GM23338 (cell line): Measurements from ENCODE around the gene TXNL4A. TPM values are rescaled to one million over a fixed set of nuclear protein-coding genes. Genes with fewer than 3 reads are reported as not detected.

Experiments
- ATAC-seq: fragments of 200-7000 bp; cut with Tn5 transposase; 3 replicates; pipeline ENCODE4 v1.9.1; 2020
- DNase-seq: peaks from one replicate; pipeline ENCODE4 v3.0.0-alpha.2; 2015; ENCODE audit warnings: low spot score
- H2AFZ ChIP-seq: fragments of 200-600 bp; sonication (generic); 2 replicates; pipeline ENCODE4 v1.8.0; 2016; ENCODE audit warnings: antibody characterized with exemption, mild to moderate bottlenecking, moderate library complexity
- H3F3A ChIP-seq: fragments of 200-600 bp; sonication (generic); replicated peaks from 2 replicates; pipeline ENCODE4 v1.8.0; 2017; ENCODE audit warnings: antibody characterized with exemption, mixed run types, low read depth
- H3K27ac ChIP-seq: fragments of 200-600 bp; sonication (generic); 2 replicates; pipeline ENCODE4 v1.6.1; 2016; ENCODE audit warnings: low read depth
- H3K27me3 ChIP-seq: fragments of 200-600 bp; sonication (generic); 2 replicates; pipeline ENCODE4 v1.8.0; 2016; ENCODE audit warnings: mild to moderate bottlenecking, mixed run types, moderate library complexity; ENCODE audit not compliant: insufficient read depth
- H3K36me3 ChIP-seq: fragments of 200-600 bp; sonication (generic); 2 replicates; pipeline ENCODE4 v1.8.0; 2016; ENCODE audit warnings: mild to moderate bottlenecking; ENCODE audit not compliant: insufficient read depth
- H3K4me1 ChIP-seq: fragments of 200-600 bp; sonication (generic); 2 replicates; pipeline ENCODE4 v1.8.0; 2016; ENCODE audit warnings: mild to moderate bottlenecking, moderate library complexity; ENCODE audit not compliant: insufficient read depth
- H3K4me2 ChIP-seq: fragments of 200-600 bp; sonication (generic); 2 replicates; pipeline ENCODE4 v1.7.1; 2017; ENCODE audit warnings: mixed run types
- H3K4me3 ChIP-seq: fragments of 200-600 bp; sonication (generic); 2 replicates; pipeline ENCODE4 v1.6.1; 2016; ENCODE audit warnings: mixed run types
- H3K79me2 ChIP-seq: fragments of 200-600 bp; sonication (generic); replicated peaks from 2 replicates; pipeline ENCODE4 v1.8.0; 2017; ENCODE audit warnings: mild to moderate bottlenecking; ENCODE audit not compliant: insufficient read depth
- H3K9me2 ChIP-seq: fragments of 200-600 bp; sonication (generic); 2 replicates; pipeline ENCODE4 v1.8.0; 2017; ENCODE audit not compliant: insufficient read depth
- H4K20me1 ChIP-seq: fragments of 200-600 bp; sonication (generic); replicated peaks from 2 replicates; pipeline ENCODE4 v1.8.0; 2017; ENCODE audit warnings: mild to moderate bottlenecking; ENCODE audit not compliant: insufficient read depth
- H3K27ac Mint-ChIP-seq: 2 replicates; pipeline ENCODE4 v1.8.0; 2020; ENCODE audit warnings: inconsistent platforms, mild to moderate bottlenecking, moderate library complexity, mixed read lengths
- H3K27me3 Mint-ChIP-seq: 3 replicates; pipeline ENCODE4 v1.8.0; 2022; ENCODE audit warnings: low read depth, mild to moderate bottlenecking, moderate library complexity, mixed read lengths, inconsistent platforms; ENCODE audit not compliant: insufficient read depth, poor library complexity
- H3K36me3 Mint-ChIP-seq: 3 replicates; pipeline ENCODE4 v1.8.0; 2021; ENCODE audit warnings: low read depth, mild to moderate bottlenecking, inconsistent platforms, moderate library complexity, mixed read lengths
- H3K4me1 Mint-ChIP-seq: 3 replicates; pipeline ENCODE4 v1.8.0; 2020; ENCODE audit warnings: mild to moderate bottlenecking, inconsistent platforms, mixed read lengths
- H3K4me3 Mint-ChIP-seq: 3 replicates; pipeline ENCODE4 v1.8.0; 2021; ENCODE audit warnings: moderate library complexity, mild to moderate bottlenecking, inconsistent platforms, mixed read lengths
- H3K9me3 Mint-ChIP-seq: 3 replicates; pipeline ENCODE4 v1.8.0; 2020; ENCODE audit warnings: moderate library complexity, mild to moderate bottlenecking, inconsistent platforms, mixed read lengths
- CREB1 ChIP-seq: fragments of 250-450 bp; sonication (Bioruptor Pico); IDR thresholded peaks from 2 replicates; pipeline ENCODE4 v1.5.0; 2020; ENCODE audit warnings: low read depth, mild to moderate bottlenecking, moderate library complexity
- EZH2 ChIP-seq: fragments of 200-600 bp; sonication (generic); IDR thresholded peaks from one replicate; pipeline ENCODE4 v1.8.0; 2017; ENCODE audit warnings: antibody characterized with exemption, mild to moderate bottlenecking, low read depth; ENCODE audit not compliant: unreplicated experiment
- EZH2phosphoT487 ChIP-seq: fragments of 200-600 bp; sonication (generic); IDR thresholded peaks from one replicate; pipeline ENCODE4 v1.8.1; 2018; ENCODE audit warnings: antibody characterized with exemption; ENCODE audit not compliant: unreplicated experiment
- JUNB ChIP-seq: IDR thresholded peaks from one replicate; pipeline ENCODE4 v1.6.1; 2016; ENCODE audit warnings: antibody characterized with exemption; ENCODE audit not compliant: unreplicated experiment
- NANOG ChIP-seq: IDR thresholded peaks from 2 replicates; pipeline ENCODE4 v1.6.1; 2016; ENCODE audit warnings: antibody characterized with exemption, borderline replicate concordance
- POLR2AphosphoS5 ChIP-seq: IDR thresholded peaks from 2 replicates; pipeline ENCODE4 v1.6.1; 2016; ENCODE audit warnings: antibody characterized with exemption, low read depth
- STAT1 ChIP-seq: IDR thresholded peaks from one replicate; pipeline ENCODE4 v1.6.1; 2016; ENCODE audit warnings: antibody characterized with exemption; ENCODE audit not compliant: unreplicated experiment
- ZNF114 ChIP-seq: fragments of 250-450 bp; sonication (Bioruptor Pico); IDR thresholded peaks from 2 replicates; pipeline ENCODE4 v1.5.0; 2020; ENCODE audit warnings: mild to moderate bottlenecking, moderate library complexity
- ZNF331 ChIP-seq: fragments of 250-450 bp; sonication (Bioruptor Pico); IDR thresholded peaks from 2 replicates; pipeline ENCODE4 v1.5.0; 2020; ENCODE audit warnings: low read depth, mild to moderate bottlenecking, moderate library complexity
- polyA plus RNA-seq: library from polyadenylated mRNA; unstranded; fragments of >200 nt; fragmentation: Nextera tagmentation; extraction: Ambion mirVana; gene quantifications from 2 replicates; pipeline ENCODE4 v1.2.1, GENCODE V29; 2016
- total RNA-seq: library from RNA; depleted of rRNA; stranded (reverse); fragments of >200 nt; shearing (Covaris generic); gene quantifications from 2 replicates; pipeline ENCODE4 v1.2.3, GENCODE V29; 2014
- TF ChIP-seq, protein P1 (sequence below): fragments of 250-450 bp; sonication (Bioruptor Pico); IDR thresholded peaks from 2 replicates; pipeline ENCODE4 v1.5.0; 2020; ENCODE audit warnings: mild to moderate bottlenecking, moderate library complexity
- TF ChIP-seq, protein P2 (sequence below): IDR thresholded peaks from 2 replicates; pipeline ENCODE4 v1.6.1; 2016; ENCODE audit warnings: antibody characterized with exemption
- TF ChIP-seq, protein P3 (sequence below), 2 experiments: fragments of 200-600 bp in 1 of 2; sonication (generic) in 1 of 2; conservative IDR thresholded peaks; 2 replicates each; pipeline versions ENCODE4 v1.5.1 to v1.6.1; 2016 to 2017; ENCODE audit warnings: antibody characterized with exemption in 2 of 2, low read depth in 2 of 2, mild to moderate bottlenecking in 2 of 2, moderate library complexity in 1 of 2
- TF ChIP-seq, protein P4 (sequence below): IDR thresholded peaks from one replicate; pipeline ENCODE4 v1.6.1; 2018; ENCODE audit warnings: antibody characterized with exemption; ENCODE audit not compliant: unreplicated experiment

The TXNL4A gene
- total and polyA plus RNA-seq, 2 experiments from 2014 or later, result 51.0 to 271 TPM

DNA sequence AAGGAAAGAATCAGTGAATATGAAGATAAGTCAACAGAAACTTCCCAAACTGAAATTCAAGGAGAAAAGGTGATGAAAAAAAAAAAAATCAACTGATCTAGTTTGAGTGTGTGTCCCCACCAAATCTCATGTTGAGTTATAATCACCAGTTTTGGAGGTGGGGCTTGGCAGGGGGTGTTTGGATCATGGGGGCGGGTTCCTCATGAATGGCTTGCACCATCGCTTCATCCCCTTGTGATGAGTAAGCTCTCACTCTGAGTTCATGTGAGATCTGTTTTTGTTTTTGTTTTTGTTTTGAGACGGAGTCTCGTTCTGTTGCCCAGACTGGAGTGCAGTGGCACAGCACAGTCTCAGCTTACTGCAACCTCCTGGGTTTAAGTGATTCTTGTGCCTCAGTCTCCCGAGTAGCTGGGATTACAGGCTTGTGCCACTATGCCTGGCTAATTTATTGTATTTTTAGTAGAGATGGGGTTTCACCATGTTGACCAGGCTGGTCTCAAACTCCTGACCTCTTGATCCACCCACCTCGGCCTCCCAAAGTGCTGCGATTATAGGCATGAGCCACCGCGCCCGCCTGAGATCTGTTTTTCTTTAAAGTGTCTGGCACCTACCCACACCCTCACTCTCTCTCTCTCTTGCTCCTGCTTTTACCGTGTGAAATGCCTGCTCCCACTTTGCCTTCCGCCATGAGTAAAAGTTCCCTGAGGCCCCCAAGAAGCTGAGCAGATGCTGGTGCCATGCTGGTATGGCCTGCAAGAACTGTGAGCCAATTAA is 32.9 kb downstream of the TXNL4A start:
- TF ChIP-seq ZNF114 (CRISPR knock-in tag) (no peak), ZNF331 (no peak), EZH2phosphoT487 (no peak), CREB1 (CRISPR knock-in tag) (no peak), STAT1 (no peak), JUNB (no peak), EZH2 (no peak), POLR2AphosphoS5 (no peak), NANOG (no peak)
- TF ChIP-seq, protein P1, sequence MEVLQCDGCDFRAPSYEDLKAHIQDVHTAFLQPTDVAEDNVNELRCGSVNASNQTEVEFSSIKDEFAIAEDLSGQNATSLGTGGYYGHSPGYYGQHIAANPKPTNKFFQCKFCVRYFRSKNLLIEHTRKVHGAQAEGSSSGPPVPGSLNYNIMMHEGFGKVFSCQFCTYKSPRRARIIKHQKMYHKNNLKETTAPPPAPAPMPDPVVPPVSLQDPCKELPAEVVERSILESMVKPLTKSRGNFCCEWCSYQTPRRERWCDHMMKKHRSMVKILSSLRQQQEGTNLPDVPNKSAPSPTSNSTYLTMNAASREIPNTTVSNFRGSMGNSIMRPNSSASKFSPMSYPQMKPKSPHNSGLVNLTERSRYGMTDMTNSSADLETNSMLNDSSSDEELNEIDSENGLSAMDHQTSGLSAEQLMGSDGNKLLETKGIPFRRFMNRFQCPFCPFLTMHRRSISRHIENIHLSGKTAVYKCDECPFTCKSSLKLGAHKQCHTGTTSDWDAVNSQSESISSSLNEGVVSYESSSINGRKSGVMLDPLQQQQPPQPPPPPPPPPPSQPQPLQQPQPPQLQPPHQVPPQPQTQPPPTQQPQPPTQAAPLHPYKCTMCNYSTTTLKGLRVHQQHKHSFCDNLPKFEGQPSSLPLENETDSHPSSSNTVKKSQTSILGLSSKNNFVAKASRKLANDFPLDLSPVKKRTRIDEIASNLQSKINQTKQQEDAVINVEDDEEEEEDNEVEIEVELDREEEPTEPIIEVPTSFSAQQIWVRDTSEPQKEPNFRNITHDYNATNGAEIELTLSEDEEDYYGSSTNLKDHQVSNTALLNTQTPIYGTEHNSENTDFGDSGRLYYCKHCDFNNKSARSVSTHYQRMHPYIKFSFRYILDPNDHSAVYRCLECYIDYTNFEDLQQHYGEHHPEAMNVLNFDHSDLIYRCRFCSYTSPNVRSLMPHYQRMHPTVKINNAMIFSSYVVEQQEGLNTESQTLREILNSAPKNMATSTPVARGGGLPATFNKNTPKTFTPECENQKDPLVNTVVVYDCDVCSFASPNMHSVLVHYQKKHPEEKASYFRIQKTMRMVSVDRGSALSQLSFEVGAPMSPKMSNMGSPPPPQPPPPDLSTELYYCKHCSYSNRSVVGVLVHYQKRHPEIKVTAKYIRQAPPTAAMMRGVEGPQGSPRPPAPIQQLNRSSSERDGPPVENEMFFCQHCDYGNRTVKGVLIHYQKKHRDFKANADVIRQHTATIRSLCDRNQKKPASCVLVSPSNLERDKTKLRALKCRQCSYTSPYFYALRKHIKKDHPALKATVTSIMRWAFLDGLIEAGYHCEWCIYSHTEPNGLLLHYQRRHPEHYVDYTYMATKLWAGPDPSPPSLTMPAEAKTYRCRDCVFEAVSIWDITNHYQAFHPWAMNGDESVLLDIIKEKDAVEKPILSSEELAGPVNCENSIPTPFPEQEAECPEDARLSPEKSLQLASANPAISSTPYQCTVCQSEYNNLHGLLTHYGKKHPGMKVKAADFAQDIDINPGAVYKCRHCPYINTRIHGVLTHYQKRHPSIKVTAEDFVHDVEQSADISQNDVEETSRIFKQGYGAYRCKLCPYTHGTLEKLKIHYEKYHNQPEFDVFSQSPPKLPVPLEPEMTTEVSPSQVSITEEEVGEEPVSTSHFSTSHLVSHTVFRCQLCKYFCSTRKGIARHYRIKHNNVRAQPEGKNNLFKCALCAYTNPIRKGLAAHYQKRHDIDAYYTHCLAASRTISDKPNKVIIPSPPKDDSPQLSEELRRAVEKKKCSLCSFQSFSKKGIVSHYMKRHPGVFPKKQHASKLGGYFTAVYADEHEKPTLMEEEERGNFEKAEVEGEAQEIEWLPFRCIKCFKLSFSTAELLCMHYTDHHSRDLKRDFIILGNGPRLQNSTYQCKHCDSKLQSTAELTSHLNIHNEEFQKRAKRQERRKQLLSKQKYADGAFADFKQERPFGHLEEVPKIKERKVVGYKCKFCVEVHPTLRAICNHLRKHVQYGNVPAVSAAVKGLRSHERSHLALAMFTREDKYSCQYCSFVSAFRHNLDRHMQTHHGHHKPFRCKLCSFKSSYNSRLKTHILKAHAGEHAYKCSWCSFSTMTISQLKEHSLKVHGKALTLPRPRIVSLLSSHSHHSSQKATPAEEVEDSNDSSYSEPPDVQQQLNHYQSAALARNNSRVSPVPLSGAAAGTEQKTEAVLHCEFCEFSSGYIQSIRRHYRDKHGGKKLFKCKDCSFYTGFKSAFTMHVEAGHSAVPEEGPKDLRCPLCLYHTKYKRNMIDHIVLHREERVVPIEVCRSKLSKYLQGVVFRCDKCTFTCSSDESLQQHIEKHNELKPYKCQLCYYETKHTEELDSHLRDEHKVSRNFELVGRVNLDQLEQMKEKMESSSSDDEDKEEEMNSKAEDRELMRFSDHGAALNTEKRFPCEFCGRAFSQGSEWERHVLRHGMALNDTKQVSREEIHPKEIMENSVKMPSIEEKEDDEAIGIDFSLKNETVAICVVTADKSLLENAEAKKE (CRISPR knock-in tag), result no peak
- TF ChIP-seq, protein P2, sequence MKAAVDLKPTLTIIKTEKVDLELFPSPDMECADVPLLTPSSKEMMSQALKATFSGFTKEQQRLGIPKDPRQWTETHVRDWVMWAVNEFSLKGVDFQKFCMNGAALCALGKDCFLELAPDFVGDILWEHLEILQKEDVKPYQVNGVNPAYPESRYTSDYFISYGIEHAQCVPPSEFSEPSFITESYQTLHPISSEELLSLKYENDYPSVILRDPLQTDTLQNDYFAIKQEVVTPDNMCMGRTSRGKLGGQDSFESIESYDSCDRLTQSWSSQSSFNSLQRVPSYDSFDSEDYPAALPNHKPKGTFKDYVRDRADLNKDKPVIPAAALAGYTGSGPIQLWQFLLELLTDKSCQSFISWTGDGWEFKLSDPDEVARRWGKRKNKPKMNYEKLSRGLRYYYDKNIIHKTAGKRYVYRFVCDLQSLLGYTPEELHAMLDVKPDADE, result no peak
- TF ChIP-seq, protein P3, sequence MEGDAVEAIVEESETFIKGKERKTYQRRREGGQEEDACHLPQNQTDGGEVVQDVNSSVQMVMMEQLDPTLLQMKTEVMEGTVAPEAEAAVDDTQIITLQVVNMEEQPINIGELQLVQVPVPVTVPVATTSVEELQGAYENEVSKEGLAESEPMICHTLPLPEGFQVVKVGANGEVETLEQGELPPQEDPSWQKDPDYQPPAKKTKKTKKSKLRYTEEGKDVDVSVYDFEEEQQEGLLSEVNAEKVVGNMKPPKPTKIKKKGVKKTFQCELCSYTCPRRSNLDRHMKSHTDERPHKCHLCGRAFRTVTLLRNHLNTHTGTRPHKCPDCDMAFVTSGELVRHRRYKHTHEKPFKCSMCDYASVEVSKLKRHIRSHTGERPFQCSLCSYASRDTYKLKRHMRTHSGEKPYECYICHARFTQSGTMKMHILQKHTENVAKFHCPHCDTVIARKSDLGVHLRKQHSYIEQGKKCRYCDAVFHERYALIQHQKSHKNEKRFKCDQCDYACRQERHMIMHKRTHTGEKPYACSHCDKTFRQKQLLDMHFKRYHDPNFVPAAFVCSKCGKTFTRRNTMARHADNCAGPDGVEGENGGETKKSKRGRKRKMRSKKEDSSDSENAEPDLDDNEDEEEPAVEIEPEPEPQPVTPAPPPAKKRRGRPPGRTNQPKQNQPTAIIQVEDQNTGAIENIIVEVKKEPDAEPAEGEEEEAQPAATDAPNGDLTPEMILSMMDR (conservative IDR thresholded peaks at IDR 0.05; ENCODE audit: low read depth in 2 of 2), result no peak
- TF ChIP-seq, protein P4, sequence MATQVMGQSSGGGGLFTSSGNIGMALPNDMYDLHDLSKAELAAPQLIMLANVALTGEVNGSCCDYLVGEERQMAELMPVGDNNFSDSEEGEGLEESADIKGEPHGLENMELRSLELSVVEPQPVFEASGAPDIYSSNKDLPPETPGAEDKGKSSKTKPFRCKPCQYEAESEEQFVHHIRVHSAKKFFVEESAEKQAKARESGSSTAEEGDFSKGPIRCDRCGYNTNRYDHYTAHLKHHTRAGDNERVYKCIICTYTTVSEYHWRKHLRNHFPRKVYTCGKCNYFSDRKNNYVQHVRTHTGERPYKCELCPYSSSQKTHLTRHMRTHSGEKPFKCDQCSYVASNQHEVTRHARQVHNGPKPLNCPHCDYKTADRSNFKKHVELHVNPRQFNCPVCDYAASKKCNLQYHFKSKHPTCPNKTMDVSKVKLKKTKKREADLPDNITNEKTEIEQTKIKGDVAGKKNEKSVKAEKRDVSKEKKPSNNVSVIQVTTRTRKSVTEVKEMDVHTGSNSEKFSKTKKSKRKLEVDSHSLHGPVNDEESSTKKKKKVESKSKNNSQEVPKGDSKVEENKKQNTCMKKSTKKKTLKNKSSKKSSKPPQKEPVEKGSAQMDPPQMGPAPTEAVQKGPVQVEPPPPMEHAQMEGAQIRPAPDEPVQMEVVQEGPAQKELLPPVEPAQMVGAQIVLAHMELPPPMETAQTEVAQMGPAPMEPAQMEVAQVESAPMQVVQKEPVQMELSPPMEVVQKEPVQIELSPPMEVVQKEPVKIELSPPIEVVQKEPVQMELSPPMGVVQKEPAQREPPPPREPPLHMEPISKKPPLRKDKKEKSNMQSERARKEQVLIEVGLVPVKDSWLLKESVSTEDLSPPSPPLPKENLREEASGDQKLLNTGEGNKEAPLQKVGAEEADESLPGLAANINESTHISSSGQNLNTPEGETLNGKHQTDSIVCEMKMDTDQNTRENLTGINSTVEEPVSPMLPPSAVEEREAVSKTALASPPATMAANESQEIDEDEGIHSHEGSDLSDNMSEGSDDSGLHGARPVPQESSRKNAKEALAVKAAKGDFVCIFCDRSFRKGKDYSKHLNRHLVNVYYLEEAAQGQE, result no peak
- no peak overlapping the region for H2AFZ ChIP-seq
- H3K4me3 ChIP-seq, result no peak overlapping the region
- H4K20me1 ChIP-seq, result peaks cover 7% of the 10 kb centered on the region
- 0 out of 2 replicates have a peak, but pooled peaks cover 2% of the 10 kb centered on the region for H3F3A ChIP-seq
- peaks cover 71% of the 10 kb centered on the region for H3K27me3 Mint-ChIP-seq
- peaks cover 20% of the 10 kb centered on the region for H3K4me1 ChIP-seq
- no peaks in the 10 kb centered on the region for H3K9me2 ChIP-seq
- H3K36me3 ChIP-seq, result no peaks in the 10 kb centered on the region
- H3K79me2 ChIP-seq, result no peaks in the 10 kb centered on the region
- H3K36me3 Mint-ChIP-seq, result no peaks in the 10 kb centered on the region; the same call in 2 of the 3 replicates
- ATAC-seq (no peak), DNase-seq (no peak)
- peaks cover 86% of the 10 kb centered on the region for H3K27me3 ChIP-seq
- H3K27ac Mint-ChIP-seq, result no peak overlapping the region
- no peak overlapping the region for H3K27ac ChIP-seq
- no peak overlapping the region for H3K4me3 Mint-ChIP-seq
- H3K4me1 Mint-ChIP-seq, result peaks cover 23% of the 10 kb centered on the region
- no peaks in the 10 kb centered on the region for H3K9me3 Mint-ChIP-seq
- H3K4me2 ChIP-seq, result no peak overlapping the region
